H1 (cell line): ENCODE results near the gene DNAJB5.

Experiments
- BACH1 ChIP-seq: IDR thresholded peaks from 2 replicates; pipeline ENCODE4 v1.6.1; 2012; ENCODE audit warnings: low read length, improper control_type of control experiment
- CEBPB ChIP-seq: IDR thresholded peaks from 2 replicates; pipeline ENCODE4 v1.6.1; 2012; ENCODE audit warnings: low read depth, low read length
- CTCF ChIP-seq, 3 experiments: IDR thresholded peaks; 1 replicate in 2 of 3; 2 replicates in 1 of 3; pipeline versions ENCODE4 v1.5.1 to v1.6.1; 2011; ENCODE audit warnings: low read length in 3 of 3, mild to moderate bottlenecking in 3 of 3, inconsistent platforms in 2 of 3, low read depth in 1 of 3, moderate library complexity in 1 of 3; ENCODE audit not compliant: insufficient read depth in 1 of 3; ENCODE audit errors: control extremely low read depth in 1 of 3
- EZH2 ChIP-seq: fragments of 200-600 bp; sonication (generic); IDR thresholded peaks from 2 replicates; pipeline ENCODE4 v1.7.1; 2012; ENCODE audit warnings: low read depth, mild to moderate bottlenecking, moderate library complexity, low read length, inconsistent platforms; ENCODE audit not compliant: severe bottlenecking
- FOSL1 ChIP-seq: IDR thresholded peaks from 2 replicates; pipeline ENCODE4 v1.6.1; 2011; ENCODE audit warnings: mild to moderate bottlenecking, low read depth, low read length, moderate library complexity; ENCODE audit not compliant: insufficient read depth
- TAF1 ChIP-seq: IDR thresholded peaks from 2 replicates; pipeline ENCODE4 v1.6.1; 2011; ENCODE audit warnings: mild to moderate bottlenecking, low read depth, low read length

- TF ChIP-seq CTCF (IDR thresholded peaks at IDR 0.05; ENCODE audit: control extremely low read depth in 1 of 3, insufficient read depth in 1 of 3, low read depth in 1 of 3, low read length in 3 of 3) (no peak), BACH1 (no peak), EZH2 (no peak), TAF1 (no peak), CEBPB (no peak), FOSL1 (no peak)
Observed at GRCh38 chr9:35001803-35002502, 12.4 kb downstream of the DNAJB5 start.
